SK-N-SH treated with all-trans-retinoic acid at 6 μM for 48 hours (cell line): ENCODE results near the gene SMIM38.

Source experiments
- ARNTL ChIP-seq: fragments of 450-650 bp; formaldehyde crosslinking; IDR thresholded peaks from 2 replicates; pipeline ENCODE4 v1.5.0; 2020; ENCODE audit warnings: low read depth, mild to moderate bottlenecking, moderate library complexity, borderline replicate concordance
- CREB5 ChIP-seq: fragments of 250-450 bp; sonication (Bioruptor Pico); IDR thresholded peaks from 2 replicates; pipeline ENCODE4 v1.5.1; 2020; ENCODE audit warnings: low read depth, mild to moderate bottlenecking, moderate library complexity
- CSDC2 ChIP-seq: fragments of 250-450 bp; sonication (Bioruptor Pico); IDR thresholded peaks from 2 replicates; pipeline ENCODE4 v1.5.0; 2020; ENCODE audit warnings: mild to moderate bottlenecking, moderate library complexity
- ISL1 ChIP-seq: fragments of 250-450 bp; sonication (Bioruptor Pico); IDR thresholded peaks from 2 replicates; pipeline ENCODE4 v2.1.2; 2022; ENCODE audit warnings: mild to moderate bottlenecking, moderate library complexity
- PATZ1 ChIP-seq: fragments of 250-450 bp; sonication (Bioruptor Pico); IDR thresholded peaks from 2 replicates; pipeline ENCODE4 v1.8.0; 2020; ENCODE audit warnings: mild to moderate bottlenecking, moderate library complexity, borderline replicate concordance
- PPARA ChIP-seq: fragments of 250-450 bp; sonication (Bioruptor Pico); IDR thresholded peaks from 2 replicates; pipeline ENCODE4 v1.5.0; 2020; ENCODE audit warnings: mild to moderate bottlenecking, borderline replicate concordance
- RARB ChIP-seq: fragments of 250-450 bp; sonication (Bioruptor Pico); IDR thresholded peaks from 2 replicates; pipeline ENCODE4 v1.8.0; 2021; ENCODE audit warnings: mild to moderate bottlenecking, moderate library complexity
- TCF4 ChIP-seq: fragments of 250-450 bp; sonication (Bioruptor Pico); IDR thresholded peaks from 2 replicates; pipeline ENCODE4 v1.8.0; 2021; ENCODE audit warnings: mild to moderate bottlenecking, moderate library complexity, borderline replicate concordance
- TOX ChIP-seq: fragments of 250-450 bp; sonication (Bioruptor Pico); IDR thresholded peaks from 2 replicates; pipeline ENCODE4 v1.8.0; 2021; ENCODE audit warnings: mild to moderate bottlenecking, moderate library complexity, borderline replicate concordance
- ZC3H10 ChIP-seq: fragments of 250-450 bp; sonication (Bioruptor Pico); IDR thresholded peaks from 2 replicates; pipeline ENCODE4 v1.5.1; 2021; ENCODE audit warnings: mild to moderate bottlenecking, moderate library complexity
- ZFP30 ChIP-seq: fragments of 450-650 bp; formaldehyde crosslinking; IDR thresholded peaks from 2 replicates; pipeline ENCODE4 v1.5.0; 2022; ENCODE audit warnings: mild to moderate bottlenecking, moderate library complexity
- TF ChIP-seq, protein P1 (sequence below): fragments of 250-450 bp; sonication (Bioruptor Pico); IDR thresholded peaks from 2 replicates; pipeline ENCODE4 v1.5.0; 2020; ENCODE audit warnings: mild to moderate bottlenecking, moderate library complexity
- TF ChIP-seq, protein P2 (sequence below): fragments of 250-450 bp; sonication (Bioruptor Pico); IDR thresholded peaks from 2 replicates; pipeline ENCODE4 v1.8.0; 2021; ENCODE audit warnings: low read depth, mild to moderate bottlenecking, moderate library complexity, borderline replicate concordance

GRCh38 chr11:69178819-69179482 lies 23.2 kb downstream of the SMIM38 start:
- no peak for TF ChIP-seq PPARA
- TF ChIP-seq ZC3H10 (CRISPR knock-in tag), result no peak
- no peak for TF ChIP-seq TCF4 (CRISPR knock-in tag)
- TF ChIP-seq PATZ1 (CRISPR knock-in tag), result no peak
- TF ChIP-seq ZFP30, result no peak
- TF ChIP-seq CSDC2 (CRISPR knock-in tag), result no peak
- TF ChIP-seq, protein P1, sequence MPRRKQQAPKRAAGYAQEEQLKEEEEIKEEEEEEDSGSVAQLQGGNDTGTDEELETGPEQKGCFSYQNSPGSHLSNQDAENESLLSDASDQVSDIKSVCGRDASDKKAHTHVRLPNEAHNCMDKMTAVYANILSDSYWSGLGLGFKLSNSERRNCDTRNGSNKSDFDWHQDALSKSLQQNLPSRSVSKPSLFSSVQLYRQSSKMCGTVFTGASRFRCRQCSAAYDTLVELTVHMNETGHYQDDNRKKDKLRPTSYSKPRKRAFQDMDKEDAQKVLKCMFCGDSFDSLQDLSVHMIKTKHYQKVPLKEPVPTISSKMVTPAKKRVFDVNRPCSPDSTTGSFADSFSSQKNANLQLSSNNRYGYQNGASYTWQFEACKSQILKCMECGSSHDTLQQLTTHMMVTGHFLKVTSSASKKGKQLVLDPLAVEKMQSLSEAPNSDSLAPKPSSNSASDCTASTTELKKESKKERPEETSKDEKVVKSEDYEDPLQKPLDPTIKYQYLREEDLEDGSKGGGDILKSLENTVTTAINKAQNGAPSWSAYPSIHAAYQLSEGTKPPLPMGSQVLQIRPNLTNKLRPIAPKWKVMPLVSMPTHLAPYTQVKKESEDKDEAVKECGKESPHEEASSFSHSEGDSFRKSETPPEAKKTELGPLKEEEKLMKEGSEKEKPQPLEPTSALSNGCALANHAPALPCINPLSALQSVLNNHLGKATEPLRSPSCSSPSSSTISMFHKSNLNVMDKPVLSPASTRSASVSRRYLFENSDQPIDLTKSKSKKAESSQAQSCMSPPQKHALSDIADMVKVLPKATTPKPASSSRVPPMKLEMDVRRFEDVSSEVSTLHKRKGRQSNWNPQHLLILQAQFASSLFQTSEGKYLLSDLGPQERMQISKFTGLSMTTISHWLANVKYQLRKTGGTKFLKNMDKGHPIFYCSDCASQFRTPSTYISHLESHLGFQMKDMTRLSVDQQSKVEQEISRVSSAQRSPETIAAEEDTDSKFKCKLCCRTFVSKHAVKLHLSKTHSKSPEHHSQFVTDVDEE (CRISPR knock-in tag), result no peak
- no peak for TF ChIP-seq ISL1 (CRISPR knock-in tag)
- no peak for TF ChIP-seq TOX (CRISPR knock-in tag)
- TF ChIP-seq ARNTL (CRISPR knock-in tag), result no peak
- TF ChIP-seq RARB, result no peak
- TF ChIP-seq CREB5, result no peak
- TF ChIP-seq, protein P2, sequence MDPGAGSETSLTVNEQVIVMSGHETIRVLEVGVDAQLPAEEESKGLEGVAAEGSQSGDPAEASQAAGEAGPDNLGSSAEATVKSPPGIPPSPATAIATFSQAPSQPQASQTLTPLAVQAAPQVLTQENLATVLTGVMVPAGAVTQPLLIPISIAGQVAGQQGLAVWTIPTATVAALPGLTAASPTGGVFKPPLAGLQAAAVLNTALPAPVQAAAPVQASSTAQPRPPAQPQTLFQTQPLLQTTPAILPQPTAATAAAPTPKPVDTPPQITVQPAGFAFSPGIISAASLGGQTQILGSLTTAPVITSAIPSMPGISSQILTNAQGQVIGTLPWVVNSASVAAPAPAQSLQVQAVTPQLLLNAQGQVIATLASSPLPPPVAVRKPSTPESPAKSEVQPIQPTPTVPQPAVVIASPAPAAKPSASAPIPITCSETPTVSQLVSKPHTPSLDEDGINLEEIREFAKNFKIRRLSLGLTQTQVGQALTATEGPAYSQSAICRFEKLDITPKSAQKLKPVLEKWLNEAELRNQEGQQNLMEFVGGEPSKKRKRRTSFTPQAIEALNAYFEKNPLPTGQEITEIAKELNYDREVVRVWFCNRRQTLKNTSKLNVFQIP (CRISPR knock-in tag), result no peak
